PC-9 (cell line): ENCODE results near the gene VAMP4. TPM values are rescaled to one million over a fixed set of nuclear protein-coding genes. Genes with fewer than 3 reads are reported as not detected.

Experiments used
- BruUV-seq: library from RNA; stranded (reverse); fragments of 400-500 nt; replicated peaks from 2 replicates; lab custom pipeline; 2021; lab: Mats Ljungman, UMichigan
- CTCF ChIA-PET: fragments of 300-600 bp; sonication (Branson Sonifier 250); formaldehyde crosslinking; loops from one replicate; lab custom pipeline; 2022; ENCODE audit warnings: antibody characterized with exemption; lab: Charles Lee
- POLR2A ChIA-PET: fragments of 300-600 bp; sonication (Branson Sonifier 250); formaldehyde crosslinking; loops from one replicate; lab custom pipeline; 2022; ENCODE audit warnings: antibody characterized with exemption; ENCODE audit not compliant: unreplicated experiment; lab: Charles Lee
- DNase-seq, 2 experiments: peaks; one replicate each; pipeline versions ENCODE4 v3.0.0 to v3.0.0-alpha.2; 2015 to 2022; ENCODE audit warnings: mixed read lengths in 1 of 2
- H2AFZ ChIP-seq: fragments of 200-600 bp; sonication (generic); 2 replicates; pipeline ENCODE4 v1.8.1; 2017; ENCODE audit warnings: antibody characterized with exemption
- H3F3A ChIP-seq: fragments of 200-600 bp; sonication (generic); 2 replicates; pipeline ENCODE4 v1.8.1; 2017; ENCODE audit warnings: antibody characterized with exemption, mild to moderate bottlenecking, low read depth; ENCODE audit not compliant: insufficient read depth
- H3K27ac ChIP-seq: fragments of 200-600 bp; sonication (generic); 2 replicates; pipeline ENCODE4 v1.6.1; 2016; ENCODE audit warnings: mixed run types
- H3K27me3 ChIP-seq: fragments of 200-600 bp; sonication (generic); 2 replicates; pipeline ENCODE4 v1.6.1; 2016; ENCODE audit warnings: low read depth, mixed run types; ENCODE audit not compliant: insufficient read depth
- H3K36me3 ChIP-seq: fragments of 200-600 bp; sonication (generic); 2 replicates; pipeline ENCODE4 v1.6.1; 2016; ENCODE audit warnings: low read depth, mixed run types
- H3K4me1 ChIP-seq: fragments of 200-600 bp; sonication (generic); replicated peaks from 2 replicates; pipeline ENCODE4 v1.6.1; 2016; ENCODE audit warnings: mixed run types; ENCODE audit not compliant: insufficient read depth
- H3K4me2 ChIP-seq: fragments of 200-600 bp; sonication (generic); 2 replicates; pipeline ENCODE4 v1.6.1; 2017; ENCODE audit warnings: mixed run types
- H3K4me3 ChIP-seq: fragments of 200-600 bp; sonication (generic); 2 replicates; pipeline ENCODE4 v1.6.1; 2016; ENCODE audit warnings: mixed run types
- H3K79me2 ChIP-seq: fragments of 200-600 bp; sonication (generic); 2 replicates; pipeline ENCODE4 v1.6.1; 2017; ENCODE audit warnings: low read depth, mixed run types
- H3K9me2 ChIP-seq: fragments of 200-600 bp; sonication (generic); 2 replicates; pipeline ENCODE4 v1.8.1; 2017; ENCODE audit warnings: mild to moderate bottlenecking; ENCODE audit not compliant: insufficient read depth
- H3K9me3 ChIP-seq: fragments of 200-600 bp; sonication (generic); 2 replicates; pipeline ENCODE4 v1.8.1; 2016; ENCODE audit warnings: low read depth; ENCODE audit not compliant: insufficient read depth
- H4K20me1 ChIP-seq: fragments of 200-600 bp; sonication (generic); 2 replicates; pipeline ENCODE4 v1.8.1; 2017; ENCODE audit not compliant: insufficient read depth
- EZH2 ChIP-seq: fragments of 200-600 bp; sonication (generic); IDR thresholded peaks from 2 replicates; pipeline ENCODE4 v1.8.0; 2017; ENCODE audit warnings: antibody characterized with exemption, low read depth
- intact Hi-C: fragments of 100-400 bp; cut with micrococcal nuclease; formaldehyde crosslinking; loops from one replicate; pipeline ENCODE4 v1.10.0; 2022; ENCODE audit not compliant: unreplicated experiment
- total RNA-seq: library from RNA; stranded (reverse); gene quantifications from 2 replicates; pipeline ENCODE4 v1.2.3, GENCODE V29; 2021
- TF ChIP-seq, protein P1 (sequence below): fragments of 200-600 bp; sonication (generic); conservative IDR thresholded peaks from 2 replicates; pipeline ENCODE4 v1.6.1; 2017; ENCODE audit warnings: mixed run types, antibody characterized with exemption, mild to moderate bottlenecking, moderate library complexity

The VAMP4 gene
- total RNA-seq, 1 experiment from 2014 or later: 9.8 TPM

DNA sequence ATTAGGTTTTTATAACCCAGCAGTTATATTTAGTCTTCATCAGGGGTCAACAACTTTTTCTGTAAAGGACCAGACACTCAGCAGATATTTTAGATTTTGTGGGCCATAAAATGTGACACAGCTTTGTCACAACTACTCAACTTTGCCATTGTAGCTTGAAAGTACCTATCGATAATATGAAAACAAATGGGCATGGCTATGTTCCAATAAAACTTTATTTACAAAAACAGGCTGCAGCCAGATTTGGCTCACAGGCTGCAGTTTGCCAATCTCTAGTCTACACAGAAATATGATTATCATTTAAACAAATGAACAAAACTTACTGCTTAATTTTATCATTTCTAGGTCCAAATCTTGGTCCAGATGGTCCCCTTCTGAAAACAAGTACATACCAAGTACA is 23.0 kb downstream of the VAMP4 start:
- Histone ChIP-seq H2AFZ (no peak overlapping the region), H3K4me2 (no peak overlapping the region), H3K9me3 (peaks cover 16% of the 10 kb centered on the region), H3K4me3 (no peak overlapping the region), H3K4me1 (no peaks in the 10 kb centered on the region), H3K9me2 (no peaks in the 10 kb centered on the region), H3K36me3 (no peaks in the 10 kb centered on the region), H3K27ac (no peak overlapping the region), H3K79me2 (no peaks in the 10 kb centered on the region), H3F3A (no peaks in the 10 kb centered on the region), H4K20me1 (no peaks in the 10 kb centered on the region), H3K27me3 (no peaks in the 10 kb centered on the region)
- POLR2A ChIA-PET: no interaction called here
- no TSS peak for BruUV-seq
- no peak for DNase-seq
- TF ChIP-seq EZH2: no peak
- TF ChIP-seq, protein P1, sequence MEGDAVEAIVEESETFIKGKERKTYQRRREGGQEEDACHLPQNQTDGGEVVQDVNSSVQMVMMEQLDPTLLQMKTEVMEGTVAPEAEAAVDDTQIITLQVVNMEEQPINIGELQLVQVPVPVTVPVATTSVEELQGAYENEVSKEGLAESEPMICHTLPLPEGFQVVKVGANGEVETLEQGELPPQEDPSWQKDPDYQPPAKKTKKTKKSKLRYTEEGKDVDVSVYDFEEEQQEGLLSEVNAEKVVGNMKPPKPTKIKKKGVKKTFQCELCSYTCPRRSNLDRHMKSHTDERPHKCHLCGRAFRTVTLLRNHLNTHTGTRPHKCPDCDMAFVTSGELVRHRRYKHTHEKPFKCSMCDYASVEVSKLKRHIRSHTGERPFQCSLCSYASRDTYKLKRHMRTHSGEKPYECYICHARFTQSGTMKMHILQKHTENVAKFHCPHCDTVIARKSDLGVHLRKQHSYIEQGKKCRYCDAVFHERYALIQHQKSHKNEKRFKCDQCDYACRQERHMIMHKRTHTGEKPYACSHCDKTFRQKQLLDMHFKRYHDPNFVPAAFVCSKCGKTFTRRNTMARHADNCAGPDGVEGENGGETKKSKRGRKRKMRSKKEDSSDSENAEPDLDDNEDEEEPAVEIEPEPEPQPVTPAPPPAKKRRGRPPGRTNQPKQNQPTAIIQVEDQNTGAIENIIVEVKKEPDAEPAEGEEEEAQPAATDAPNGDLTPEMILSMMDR: no peak
- intact Hi-C loops: loop anchor here (10.0 kb wide), 1 partner anchor 266 kb away; no protein-coding TSS in a partner anchor
- CTCF ChIA-PET: interaction anchor here (1.3 kb wide), 1 partner anchor 74 kb away, joined by 5 read pairs; no protein-coding TSS in a partner anchor

DNA sequence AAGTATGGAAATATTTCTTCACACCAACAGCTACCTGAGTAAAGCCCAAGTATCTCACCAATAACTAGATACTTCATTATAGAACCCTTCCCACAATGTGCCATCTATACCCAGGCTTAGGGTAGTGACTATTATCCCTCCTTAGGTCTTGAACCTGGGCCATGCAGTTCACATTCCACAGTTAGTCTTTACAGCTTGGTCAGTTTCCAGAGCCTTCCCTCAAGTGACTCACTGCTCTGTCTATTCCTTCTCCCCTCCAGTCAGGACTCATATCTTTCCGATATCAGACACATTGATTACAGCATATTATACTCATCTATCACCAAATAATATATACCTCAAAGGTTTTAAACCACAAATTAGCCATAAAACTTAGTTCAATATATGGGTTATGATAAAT is 23.6 kb downstream of the VAMP4 start:
- no peaks in the 10 kb centered on the region for H3K79me2 ChIP-seq
- no peak overlapping the region for H3K4me2 ChIP-seq
- H3K9me2 ChIP-seq: no peaks in the 10 kb centered on the region
- no peak overlapping the region for H3K27ac ChIP-seq
- H3K4me1 ChIP-seq: no peaks in the 10 kb centered on the region
- no peak for DNase-seq
- no peaks in the 10 kb centered on the region for H3K36me3 ChIP-seq
- ChIA-PET POLR2A (no interaction called here), CTCF (interaction anchor here (1.0 to 1.3 kb wide), 2 partner anchors 73 to 234 kb away, joined by 3 to 5 read pairs; no protein-coding TSS in a partner anchor)
- H3K4me3 ChIP-seq: no peak overlapping the region
- TF ChIP-seq, protein P1: no peak
- TF ChIP-seq EZH2: no peak
- H3K9me3 ChIP-seq: peaks cover 16% of the 10 kb centered on the region; the same call in 1 of the 2 replicates
- no TSS peak for BruUV-seq
- H3F3A ChIP-seq: no peaks in the 10 kb centered on the region
- no peaks in the 10 kb centered on the region for H4K20me1 ChIP-seq
- H2AFZ ChIP-seq: no peak overlapping the region
- intact Hi-C loops: loop anchor here (10.0 kb wide), 1 partner anchor 267 kb away; no protein-coding TSS in a partner anchor
- H3K27me3 ChIP-seq: no peaks in the 10 kb centered on the region

DNA sequence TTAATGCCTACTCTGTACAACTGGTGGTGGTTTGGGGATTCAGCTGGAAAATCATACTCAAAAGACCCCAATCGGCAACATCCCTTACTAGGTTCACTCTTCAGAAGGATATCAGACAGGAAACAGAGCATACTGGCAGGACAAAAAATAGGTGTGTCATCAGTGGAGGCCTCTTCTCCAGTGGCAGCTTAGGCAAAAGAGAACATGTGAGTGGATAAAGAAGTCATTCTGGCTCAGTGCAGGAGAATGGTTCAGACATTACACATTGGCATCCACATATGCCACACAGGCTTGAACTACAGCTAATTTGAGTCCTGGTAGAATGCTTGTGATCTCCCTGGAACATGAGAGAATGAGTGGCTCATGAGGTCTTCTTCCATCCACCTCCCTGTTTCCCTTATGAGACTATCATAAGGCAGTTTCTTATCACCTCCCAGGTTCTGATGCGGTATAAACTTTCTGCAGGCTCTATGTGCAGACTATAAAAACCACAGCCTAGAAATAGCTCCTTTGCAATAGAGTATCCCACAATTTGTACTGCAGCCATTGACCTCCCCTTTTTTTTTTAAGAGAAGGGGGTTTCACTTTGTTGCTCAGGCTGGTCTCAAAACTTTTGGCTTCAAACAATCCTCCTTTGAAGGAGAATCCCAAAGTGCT is 24.7 kb downstream of the VAMP4 start:
- ChIA-PET POLR2A (no interaction called here), CTCF (interaction anchor here (0.7 to 2.3 kb wide), 2 partner anchors 32 to 72 kb away, joined by 3 to 17 read pairs; no protein-coding TSS in a partner anchor)
- H3K36me3 ChIP-seq: no peaks in the 10 kb centered on the region
- no peaks in the 10 kb centered on the region for H3F3A ChIP-seq
- H3K9me3 ChIP-seq: 0 out of 2 replicates have a peak, but pooled peaks cover 7% of the 10 kb centered on the region
- no peaks in the 10 kb centered on the region for H4K20me1 ChIP-seq
- H3K4me3 ChIP-seq: no peak overlapping the region
- no peaks in the 10 kb centered on the region for H3K9me2 ChIP-seq
- H3K27ac ChIP-seq: no peak overlapping the region
- no peak overlapping the region for H2AFZ ChIP-seq
- DNase-seq: no peak
- intact Hi-C loops: loop anchor here (10.0 kb wide), 1 partner anchor 268 kb away; no protein-coding TSS in a partner anchor
- TF ChIP-seq, protein P1: no peak
- TF ChIP-seq EZH2: no peak
- H3K4me1 ChIP-seq: no peaks in the 10 kb centered on the region
- BruUV-seq: no TSS peak
- no peaks in the 10 kb centered on the region for H3K79me2 ChIP-seq
- H3K27me3 ChIP-seq: no peaks in the 10 kb centered on the region
- H3K4me2 ChIP-seq: no peak overlapping the region
